Activated CD8-positive, alpha-beta T cell treated with anti-CD3 and anti-CD28 coated beads for 36 hours (primary cell): ENCODE data around the gene MCM5. TPM values are rescaled to one million over a fixed set of nuclear protein-coding genes. Genes with fewer than 3 reads are reported as not detected.

ENCODE experiments used
- ATAC-seq: fragments of 200-7000 bp; cut with Tn5 transposase; one replicate; pipeline ENCODE4 v1.10.0; 2021; ENCODE audit warnings: mild to moderate bottlenecking, moderate library complexity
- CTCF ChIA-PET: fragments of 350-600 bp; sonication (Branson Sonifier 250); formaldehyde crosslinking; loops from one replicate; lab custom pipeline; 2021; ENCODE audit warnings: antibody characterized with exemption; lab: Charles Lee
- POLR2A ChIA-PET: fragments of 350-600 bp; sonication (Branson Sonifier 250); formaldehyde crosslinking; loops from one replicate; lab custom pipeline; 2021; ENCODE audit warnings: antibody characterized with exemption; lab: Charles Lee
- DNase-seq: peaks from one replicate; pipeline ENCODE4 v3.0.0-alpha.2; 2020
- H3K27ac Mint-ChIP-seq: one replicate; pipeline ENCODE4 v1.8.0; 2021; ENCODE audit warnings: mild to moderate bottlenecking, mixed read lengths
- H3K27me3 Mint-ChIP-seq: one replicate; pipeline ENCODE4 v1.8.0; 2021; ENCODE audit warnings: mixed read lengths
- H3K36me3 Mint-ChIP-seq: one replicate; pipeline ENCODE4 v1.8.0; 2021; ENCODE audit warnings: low read depth, mixed read lengths
- H3K4me1 Mint-ChIP-seq: one replicate; pipeline ENCODE4 v1.8.0; 2021; ENCODE audit warnings: low read depth, mixed read lengths
- H3K4me3 Mint-ChIP-seq: one replicate; pipeline ENCODE4 v1.8.0; 2021; ENCODE audit warnings: mild to moderate bottlenecking, moderate library complexity, mixed read lengths
- H3K9me3 Mint-ChIP-seq: one replicate; pipeline ENCODE4 v1.8.0; 2021; ENCODE audit warnings: mixed read lengths
- intact Hi-C: fragments of 100-400 bp; cut with micrococcal nuclease; formaldehyde crosslinking; loops from one replicate; pipeline ENCODE4 v1.10.0; 2022
- total RNA-seq, 2 experiments: library from RNA; stranded (reverse); gene quantifications; one replicate each; pipeline ENCODE4 v1.2.3, GENCODE V29; 2021
- TF ChIP-seq, protein P1 (sequence below): fragments of 200-600 bp; IDR thresholded peaks from one replicate; pipeline ENCODE4 v1.8.0; 2022; ENCODE audit warnings: antibody characterized with exemption, mild to moderate bottlenecking

The MCM5 gene
- total RNA-seq: 100 to 1,000 TPM; 318 to 319 TPM

DNA sequence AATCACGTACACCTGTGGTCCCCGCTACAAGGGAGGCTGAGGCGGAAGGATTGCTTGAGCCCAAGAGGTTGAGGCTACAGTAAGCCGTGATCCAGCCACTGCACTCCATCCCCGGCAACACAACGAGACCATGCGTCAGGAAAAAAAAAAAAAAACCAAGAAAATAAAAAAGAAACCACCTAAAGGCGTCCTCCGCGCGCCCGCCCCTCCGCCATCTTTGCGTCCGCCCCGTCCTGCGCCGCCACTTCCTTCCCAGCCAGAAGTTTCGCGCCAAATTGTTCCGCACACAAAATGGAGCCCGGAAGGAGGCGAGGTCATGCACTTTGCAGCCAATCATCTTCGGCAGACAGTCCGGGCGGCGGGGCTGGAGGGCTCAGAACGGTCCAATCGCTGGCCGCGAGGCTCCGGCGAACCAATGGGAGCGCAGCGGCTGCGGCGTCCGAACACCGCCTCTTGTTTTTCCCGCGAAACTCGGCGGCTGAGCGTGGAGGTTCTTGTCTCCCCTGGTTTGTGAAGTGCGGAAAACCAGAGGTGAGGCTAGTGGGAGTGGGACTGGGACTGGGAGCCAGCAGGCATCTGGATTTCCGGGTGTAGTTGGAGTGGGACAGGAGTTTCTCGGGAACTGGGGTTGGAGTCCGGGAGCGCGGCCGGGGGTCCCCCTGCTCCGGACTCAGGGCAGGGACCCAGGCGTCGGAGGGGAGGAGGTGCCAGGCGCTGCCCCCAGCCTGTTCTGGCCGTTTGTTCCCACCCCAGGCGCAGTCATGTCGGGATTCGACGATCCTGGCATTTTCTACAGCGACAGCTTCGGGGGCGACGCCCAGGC, at the start of gene MCM5:
Gene MCM5 (plus strand): TSS at position 463 of the 823 bp plus-strand sequence. CDS start 299 bp downstream, at position 762.
- Mint-ChIP-seq H3K36me3 (peaks cover 46% of the 10 kb centered on the region), H3K4me3 (peak within 1 kb of the TSS; percentile 99), H3K4me1 (peaks cover 26% of the 10 kb centered on the region), H3K27ac (peak within 1 kb of the TSS; percentile 99), H3K27me3 (no peaks in the 10 kb centered on the region), H3K9me3 (no peaks in the 10 kb centered on the region)
- POLR2A ChIA-PET: interaction anchor here (1.2 to 16.3 kb wide), 5 partner anchors 10 to 205 kb away, joined by 3 to 237 read pairs (median 4); no protein-coding TSS in a partner anchor
- TF ChIP-seq, protein P1, sequence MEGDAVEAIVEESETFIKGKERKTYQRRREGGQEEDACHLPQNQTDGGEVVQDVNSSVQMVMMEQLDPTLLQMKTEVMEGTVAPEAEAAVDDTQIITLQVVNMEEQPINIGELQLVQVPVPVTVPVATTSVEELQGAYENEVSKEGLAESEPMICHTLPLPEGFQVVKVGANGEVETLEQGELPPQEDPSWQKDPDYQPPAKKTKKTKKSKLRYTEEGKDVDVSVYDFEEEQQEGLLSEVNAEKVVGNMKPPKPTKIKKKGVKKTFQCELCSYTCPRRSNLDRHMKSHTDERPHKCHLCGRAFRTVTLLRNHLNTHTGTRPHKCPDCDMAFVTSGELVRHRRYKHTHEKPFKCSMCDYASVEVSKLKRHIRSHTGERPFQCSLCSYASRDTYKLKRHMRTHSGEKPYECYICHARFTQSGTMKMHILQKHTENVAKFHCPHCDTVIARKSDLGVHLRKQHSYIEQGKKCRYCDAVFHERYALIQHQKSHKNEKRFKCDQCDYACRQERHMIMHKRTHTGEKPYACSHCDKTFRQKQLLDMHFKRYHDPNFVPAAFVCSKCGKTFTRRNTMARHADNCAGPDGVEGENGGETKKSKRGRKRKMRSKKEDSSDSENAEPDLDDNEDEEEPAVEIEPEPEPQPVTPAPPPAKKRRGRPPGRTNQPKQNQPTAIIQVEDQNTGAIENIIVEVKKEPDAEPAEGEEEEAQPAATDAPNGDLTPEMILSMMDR: no peak
- intact Hi-C loops: no loop called here
- CTCF ChIA-PET: interaction anchor here (1.4 to 2.0 kb wide), 3 partner anchors 31 to 49 kb away, joined by 4 to 7 read pairs (median 5); no protein-coding TSS in a partner anchor
- DNase-seq: peak; percentile 99
- peak; percentile 99 for ATAC-seq

DNA sequence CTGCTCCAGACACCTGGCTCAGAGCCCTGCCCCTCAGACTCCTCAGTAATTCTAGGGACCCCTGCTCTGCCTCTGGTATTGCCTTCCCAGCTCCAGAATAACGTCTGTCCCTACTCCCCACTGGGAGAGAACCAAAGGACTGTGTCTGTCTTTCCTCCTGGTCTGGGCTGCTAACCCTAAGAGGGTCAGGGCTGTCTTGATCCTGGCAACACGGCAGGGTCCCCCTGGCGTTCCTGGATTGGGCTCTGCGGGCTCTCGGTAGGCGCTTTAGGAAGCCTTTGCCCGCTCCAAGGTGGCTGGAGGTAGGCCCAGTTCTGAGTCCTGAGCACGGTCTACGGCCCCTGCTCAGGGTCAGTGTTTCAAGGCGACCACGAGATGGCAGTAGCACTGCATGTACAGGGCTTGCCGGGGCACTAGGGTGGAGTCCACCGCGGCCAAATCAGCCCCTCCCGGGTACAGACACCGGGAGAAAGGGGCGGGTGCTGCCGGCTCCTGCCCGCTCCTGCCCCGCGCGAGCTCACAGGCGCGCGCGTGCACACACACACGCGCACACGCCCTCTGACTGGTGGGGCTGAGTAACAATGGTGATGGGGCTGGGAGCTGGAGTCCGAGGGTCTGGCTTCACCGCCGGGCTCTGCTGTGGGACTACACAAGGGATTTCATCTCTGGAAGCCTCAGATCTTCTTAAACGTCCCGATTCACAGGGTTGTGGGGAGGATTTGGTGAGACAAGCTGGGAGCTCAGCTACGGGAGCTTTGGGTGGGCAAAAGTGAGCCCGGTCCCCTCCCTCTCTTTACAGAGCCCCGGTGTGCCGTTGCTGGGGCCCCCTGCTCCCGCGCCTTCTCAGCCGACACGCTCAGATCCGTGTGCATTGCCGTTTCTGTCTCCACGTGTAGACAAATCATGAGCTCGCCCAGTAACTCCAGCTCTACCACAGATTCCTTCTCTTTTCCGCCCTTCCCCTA, 49.1 kb upstream of the MCM5 start:
- TF ChIP-seq, protein P1: peak; percentile 91
- Mint-ChIP-seq H3K27me3 (peaks cover 12% of the 10 kb centered on the region), H3K9me3 (no peaks in the 10 kb centered on the region), H3K27ac (peak overlapping the region; percentile 60), H3K4me3 (peak overlapping the region; percentile 78), H3K4me1 (peaks cover 26% of the 10 kb centered on the region), H3K36me3 (peaks cover under 1% of the 10 kb centered on the region)
- DNase-seq (peak; percentile 90), ATAC-seq (peak; percentile 91)
- CTCF ChIA-PET: interaction anchor here (0.6 to 2.4 kb wide), 47 partner anchors 8 to 606 kb away, joined by 3 to 36 read pairs (median 4); partner anchors contain the start of genes HMOX1 and TOM1
- POLR2A ChIA-PET: interaction anchor here (0.8 to 1.6 kb wide), 7 partner anchors 17 to 702 kb away, joined by 3 to 4 read pairs (median 3); partner anchors contain the start of gene APOL6
- intact Hi-C loops: loop anchor here (5.0 to 10.0 kb wide), 2 partner anchors 231 to 274 kb away; no protein-coding TSS in a partner anchor

DNA sequence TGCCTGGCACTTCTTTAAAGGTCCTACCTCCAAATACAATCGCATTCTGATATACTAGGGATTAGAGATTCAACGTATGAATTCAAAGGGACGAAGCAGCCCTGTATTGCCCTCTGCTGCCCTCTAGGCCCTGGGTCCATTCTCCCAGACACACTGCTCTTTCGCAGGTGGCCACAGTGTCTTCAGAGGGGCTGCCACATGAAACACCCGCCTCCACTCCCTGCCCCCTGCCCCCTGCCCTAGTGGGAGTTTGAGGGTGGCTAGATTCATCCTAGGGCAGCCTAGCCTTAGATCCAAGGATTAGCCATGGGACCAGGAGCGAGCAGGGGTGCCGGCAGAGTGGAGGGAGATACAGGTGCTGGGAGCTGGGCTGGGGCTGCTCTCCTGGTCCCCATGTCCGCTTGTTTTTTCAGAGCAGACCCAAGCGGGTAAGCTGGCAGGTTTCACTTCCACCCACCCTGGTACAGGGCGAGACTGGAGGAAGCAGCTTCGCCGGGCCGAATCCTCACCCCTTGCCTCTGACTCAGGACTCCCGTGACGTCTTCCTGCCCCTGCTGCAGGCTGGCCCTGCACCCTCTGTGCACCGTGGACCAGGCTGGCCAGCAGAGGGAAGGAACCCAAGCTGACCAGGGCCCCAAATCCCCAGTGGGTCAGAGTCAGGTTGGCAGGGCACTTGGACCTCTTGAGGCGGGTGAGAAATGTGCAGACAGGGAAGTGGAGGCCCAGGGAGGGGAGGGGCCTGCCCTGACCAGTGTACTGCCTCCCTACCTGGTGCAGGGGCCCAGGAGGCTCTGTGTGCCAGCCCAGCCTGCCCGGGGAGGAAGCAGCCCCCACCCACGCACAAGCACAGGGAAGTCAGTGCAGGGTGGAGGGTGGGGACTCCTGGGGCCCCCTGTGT, 47.5 kb upstream of the MCM5 start:
- ChIA-PET POLR2A (interaction anchor here (0.6 to 1.4 kb wide), 4 partner anchors 42 to 744 kb away, joined by 3 read pairs; no protein-coding TSS in a partner anchor), CTCF (interaction anchor here (0.7 to 1.9 kb wide), 5 partner anchors 11 to 230 kb away, joined by 3 to 7 read pairs (median 3); no protein-coding TSS in a partner anchor)
- ATAC-seq: peak; percentile 72
- Mint-ChIP-seq H3K27ac (peak overlapping the region; percentile 87), H3K4me3 (peak overlapping the region; percentile 55), H3K4me1 (peaks cover 28% of the 10 kb centered on the region), H3K36me3 (no peaks in the 10 kb centered on the region), H3K9me3 (no peaks in the 10 kb centered on the region), H3K27me3 (peaks cover 17% of the 10 kb centered on the region)
- TF ChIP-seq, protein P1: peak; percentile 20
- DNase-seq: peak; percentile 89
- intact Hi-C loops: loop anchor here (5.0 to 10.0 kb wide), 2 partner anchors 230 to 272 kb away; no protein-coding TSS in a partner anchor

DNA sequence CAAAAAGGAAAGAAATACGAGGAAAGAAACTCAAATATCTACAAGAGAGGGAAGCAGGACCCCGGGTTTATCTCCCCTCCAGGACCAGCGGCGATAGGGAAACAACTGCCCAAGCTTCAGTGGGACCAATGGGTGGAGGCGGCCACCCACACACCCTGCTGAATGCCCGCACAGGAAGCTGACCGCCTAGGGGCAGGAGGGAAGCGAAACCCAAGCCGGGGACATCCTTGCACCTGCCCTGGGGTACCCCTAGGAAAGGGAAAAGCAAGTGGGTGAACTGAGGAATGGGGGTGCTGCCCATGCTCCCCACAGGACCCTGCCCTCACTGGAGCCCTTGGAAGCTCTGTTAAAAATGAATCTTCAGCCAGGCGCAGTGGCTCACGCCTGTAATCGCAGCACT, 46.6 kb upstream of the MCM5 start:
- intact Hi-C loops: loop anchor here (5.0 to 10.0 kb wide), 2 partner anchors 229 to 271 kb away; no protein-coding TSS in a partner anchor
- Mint-ChIP-seq H3K36me3 (no peaks in the 10 kb centered on the region), H3K4me1 (peaks cover 28% of the 10 kb centered on the region), H3K4me3 (no peak overlapping the region), H3K27ac (peak overlapping the region; percentile 87), H3K27me3 (peaks cover 20% of the 10 kb centered on the region), H3K9me3 (no peaks in the 10 kb centered on the region)
- CTCF ChIA-PET: interaction anchor here (0.7 to 1.9 kb wide), 4 partner anchors 10 to 229 kb away, joined by 3 to 7 read pairs (median 4); no protein-coding TSS in a partner anchor
- ATAC-seq: no peak
- TF ChIP-seq, protein P1: no peak
- POLR2A ChIA-PET: interaction anchor here (0.7 to 1.4 kb wide), 3 partner anchors 17 to 46 kb away, joined by 3 to 5 read pairs (median 3); no protein-coding TSS in a partner anchor
- DNase-seq: no peak
